Panc1 (cell line): ENCODE data around the gene RAP1GAP2.

ENCODE experiments used
- CTCF ChIP-seq: fragments of 450-650 bp; IDR thresholded peaks from 2 replicates; pipeline ENCODE4 v1.5.1; 2017; ENCODE audit warnings: mild to moderate bottlenecking
- REST ChIP-seq, 2 experiments: IDR thresholded peaks; 2 replicates each; pipeline ENCODE4 v1.6.1; 2011 to 2012; ENCODE audit warnings: low read depth in 2 of 2, control low read depth in 1 of 2, low read length in 1 of 2, mild to moderate bottlenecking in 1 of 2, moderate library complexity in 1 of 2; ENCODE audit not compliant: insufficient read depth in 1 of 2
- SIN3A ChIP-seq: IDR thresholded peaks from 2 replicates; pipeline ENCODE4 v1.6.1; 2012; ENCODE audit warnings: low read depth, mild to moderate bottlenecking, low read length, moderate library complexity, borderline replicate concordance; ENCODE audit not compliant: insufficient read depth

- TF ChIP-seq CTCF, result no peak
- TF ChIP-seq REST (IDR thresholded peaks at IDR 0.05; ENCODE audit: insufficient read depth in 1 of 2, low read depth in 2 of 2, low read length in 1 of 2), result no peak
- no peak for TF ChIP-seq SIN3A
Observed at GRCh38 chr17:2911755-2912111, 115.5 kb downstream of the RAP1GAP2 start.
